Gastroesophageal sphincter (tissue), 4 donors: ENCODE measurements around the gene FAM83D. TPM values are rescaled to one million over a fixed set of nuclear protein-coding genes. Genes with fewer than 3 reads are reported as not detected.

Experiments
- ATAC-seq: fragments of 150-250 bp; one replicate; pipeline ENCODE4 v1.9.1; 2016; ENCODE audit warnings: mild to moderate bottlenecking, moderate library complexity
- H3K27ac ChIP-seq, 4 donors: fragments of 200-600 bp; sonication (generic) in 3 of 4; 1 replicate in 3 of 4; 2 replicates in 1 of 4; pipeline ENCODE4 v1.5.1; 2016 to 2019
- H3K27me3 ChIP-seq: fragments of 200-600 bp; sonication (generic); one replicate; pipeline ENCODE4 v1.5.1; 2019
- H3K36me3 ChIP-seq, 2 donors: fragments of 200-600 bp; sonication (generic); one replicate each; pipeline ENCODE4 v1.5.1; 2019; ENCODE audit warnings: control low read depth in 1 of 2
- H3K4me1 ChIP-seq, 3 donors: fragments of 200-600 bp; sonication (generic); 1 replicate in 2 of 3; 2 replicates in 1 of 3; pipeline ENCODE4 v1.5.1; 2016 to 2019; ENCODE audit warnings: control low read depth in 2 of 3
- H3K4me3 ChIP-seq, 2 donors: fragments of 200-600 bp; sonication (generic); one replicate each; pipeline ENCODE4 v1.5.1; 2019; ENCODE audit warnings: mild to moderate bottlenecking in 1 of 2, moderate library complexity in 1 of 2
- H3K9me3 ChIP-seq, 3 donors: fragments of 200-600 bp; sonication (generic); one replicate each; pipeline ENCODE4 v1.5.1; 2017 to 2019; ENCODE audit warnings: control low read depth in 2 of 3
- CTCF ChIP-seq, 4 experiments: fragments of 200-600 bp in 2 of 4; fragments of 450-650 bp in 2 of 4; sonication (generic) in 1 of 4; IDR thresholded peaks; one replicate each; pipeline ENCODE4 v1.5.1; 2017 to 2019; ENCODE audit warnings: antibody characterized with exemption in 4 of 4, mild to moderate bottlenecking in 2 of 4, moderate library complexity in 2 of 4
- EP300 ChIP-seq: sonication (generic); formaldehyde crosslinking; IDR thresholded peaks from one replicate; pipeline ENCODE4 v1.6.1; 2017; ENCODE audit warnings: antibody characterized with exemption, mild to moderate bottlenecking
- POLR2A ChIP-seq, 2 donors: fragments of 450-650 bp; IDR thresholded peaks; one replicate each; pipeline ENCODE4 v1.6.1; 2017; ENCODE audit warnings: antibody characterized with exemption in 2 of 2, mild to moderate bottlenecking in 2 of 2, moderate library complexity in 1 of 2
- POLR2AphosphoS5 ChIP-seq: sonication (generic); formaldehyde crosslinking; IDR thresholded peaks from one replicate; pipeline ENCODE4 v1.6.1; 2017; ENCODE audit warnings: antibody characterized with exemption
- WGBS, 2 donors: methylation state at CpG; one replicate each; pipeline ENCODE4 v1.1.5; 2018; ENCODE audit warnings: low coverage in 1 of 2; 5-methylcytosine and 5-hydroxymethylcytosine counted together
- total RNA-seq, 4 donors: library from RNA; depleted of rRNA; stranded (reverse); fragments of >200 nt; gene quantifications; one replicate each; pipeline ENCODE4 v1.1.0, GENCODE V29; 2016

The FAM83D gene
- total RNA-seq, 4 donors from 2014 or later, result 62.7 to 240 (median 158) TPM

DNA sequence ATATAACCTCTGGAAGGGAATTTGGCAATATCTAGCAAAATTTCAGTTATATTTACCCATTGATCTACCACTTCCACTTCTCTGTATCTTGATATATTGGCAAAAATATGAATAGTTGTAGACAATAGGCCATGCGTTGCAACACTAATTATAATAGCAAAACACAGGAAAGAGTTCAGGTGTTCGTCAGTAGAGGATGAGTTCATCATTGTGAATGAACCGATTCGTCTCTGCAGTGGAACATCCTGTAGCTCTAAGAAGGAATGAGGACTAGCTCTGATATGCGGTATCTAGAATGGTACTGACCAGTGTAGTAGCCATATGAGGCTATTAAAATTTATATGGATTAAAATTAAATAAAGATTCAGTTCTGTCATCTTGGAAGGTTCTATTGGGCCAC lies 8.3 kb downstream of the FAM83D start:
- no peak overlapping the region for H3K4me3 ChIP-seq
- WGBS, 2 donors, result 83 to 89% methylated on average over 5 of the region's 5 CpGs
- no peaks in the 10 kb centered on the region for H3K9me3 ChIP-seq
- ATAC-seq, result no peak
- peaks cover 0 to 12% of the 10 kb centered on the region in 2 donors for H3K36me3 ChIP-seq
- TF ChIP-seq POLR2A (IDR thresholded peaks at IDR 0.05) (no peak), POLR2AphosphoS5 (no peak), EP300 (no peak)
- no peaks in the 10 kb centered on the region for H3K27me3 ChIP-seq
- no peak overlapping the region for H3K27ac ChIP-seq
- H3K4me1 ChIP-seq, result peaks cover 0 to 47% (median 6%) of the 10 kb centered on the region in 3 donors

GRCh38 chr20:38935285-38935684 lies 9.1 kb downstream of the FAM83D start:
- 40 to 57% methylated on average over 1 to 3 of the region's 3 CpGs for WGBS, 2 donors
- Histone ChIP-seq H3K9me3 (no peaks in the 10 kb centered on the region), H3K27ac (peak overlapping the region in 2 of 4 donors; percentile 28 to 70), H3K4me1 (peaks cover 0 to 39% (median 6%) of the 10 kb centered on the region in 3 donors), H3K27me3 (no peaks in the 10 kb centered on the region), H3K36me3 (peaks cover 0 to 14% of the 10 kb centered on the region in 2 donors), H3K4me3 (no peak overlapping the region)
- TF ChIP-seq CTCF (IDR thresholded peaks at IDR 0.05) (no peak), POLR2AphosphoS5 (no peak), POLR2A (IDR thresholded peaks at IDR 0.05) (no peak), EP300 (no peak)
- ATAC-seq, result no peak

DNA sequence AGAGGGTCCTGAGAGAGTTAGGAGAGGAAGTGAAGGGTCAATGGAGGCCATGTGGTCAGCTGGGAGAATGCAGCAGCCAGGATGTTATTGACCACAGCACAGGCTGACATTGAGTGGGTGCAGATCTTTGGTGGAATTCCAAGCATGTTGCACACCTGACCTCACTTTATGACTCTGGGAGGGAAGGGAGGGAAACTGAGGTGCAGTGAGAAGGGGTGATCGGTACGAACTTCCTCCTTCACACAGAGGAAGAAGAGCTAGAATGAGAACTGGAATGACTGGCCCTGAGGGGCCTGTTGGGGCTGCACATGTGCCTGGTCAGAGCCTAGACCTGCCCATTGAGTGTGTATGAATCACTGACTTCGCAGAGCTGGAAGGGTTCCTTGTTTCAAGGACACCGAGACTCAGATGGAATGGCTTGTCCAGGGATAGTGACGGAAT lies 9.8 kb downstream of the FAM83D start:
- Histone ChIP-seq H3K36me3 (peaks cover 0 to 14% of the 10 kb centered on the region in 2 donors), H3K9me3 (no peaks in the 10 kb centered on the region), H3K27me3 (no peaks in the 10 kb centered on the region), H3K27ac (peak overlapping the region in 2 of 4 donors; percentile 28 to 70), H3K4me3 (no peak overlapping the region), H3K4me1 (peaks cover 0 to 32% (median under 1%) of the 10 kb centered on the region in 3 donors)
- ATAC-seq, result no peak
- WGBS, 2 donors, result 50 to 77% methylated on average over 4 to 5 of the region's 5 CpGs
- TF ChIP-seq POLR2A (IDR thresholded peaks at IDR 0.05) (no peak), POLR2AphosphoS5 (no peak), CTCF (IDR thresholded peaks at IDR 0.05) (no peak)

GRCh38 chr20:38937000-38937399 lies 10.8 kb downstream of the FAM83D start:
- no peaks in the 10 kb centered on the region for H3K9me3 ChIP-seq
- H3K36me3 ChIP-seq, result peaks cover 0 to 20% of the 10 kb centered on the region in 2 donors
- H3K27ac ChIP-seq, result peak overlapping the region in 2 of 4 donors; percentile 28 to 70
- H3K4me1 ChIP-seq, result peaks cover 0 to 22% (median 0%) of the 10 kb centered on the region in 3 donors
- WGBS, 2 donors, result 84 to 87% methylated on average over 3 of the region's 5 CpGs
- H3K27me3 ChIP-seq, result no peaks in the 10 kb centered on the region
- no peak for ATAC-seq
- no peak overlapping the region for H3K4me3 ChIP-seq
- no peak for TF ChIP-seq POLR2AphosphoS5
- no peak for TF ChIP-seq CTCF (IDR thresholded peaks at IDR 0.05)
- no peak for TF ChIP-seq POLR2A (IDR thresholded peaks at IDR 0.05)
- no peak for TF ChIP-seq EP300

GRCh38 chr20:38937978-38938473 lies 11.8 kb downstream of the FAM83D start:
- Histone ChIP-seq H3K36me3 (peaks cover 0 to 30% of the 10 kb centered on the region in 2 donors), H3K4me1 (peaks cover 0 to 12% (median 0%) of the 10 kb centered on the region in 3 donors), H3K4me3 (no peak overlapping the region), H3K27ac (no peak overlapping the region), H3K27me3 (no peaks in the 10 kb centered on the region), H3K9me3 (no peaks in the 10 kb centered on the region)
- 92 to 96% methylated on average over 4 of the region's 7 CpGs for WGBS, 2 donors
- no peak for ATAC-seq
- TF ChIP-seq POLR2AphosphoS5 (no peak), EP300 (no peak), CTCF (IDR thresholded peaks at IDR 0.05) (no peak), POLR2A (IDR thresholded peaks at IDR 0.05) (no peak)
